K562 (cell line): ENCODE data around the gene PRDX6. TPM values are rescaled to one million over a fixed set of nuclear protein-coding genes. Genes with fewer than 3 reads are reported as not detected.

Source experiments
- CAMTA2 ChIP-seq: fragments of 250-450 bp; sonication (Bioruptor Pico); conservative IDR thresholded peaks from 2 replicates; pipeline ENCODE4 v1.5.1; 2022
- GTF2F1 ChIP-seq: IDR thresholded peaks from 2 replicates; pipeline ENCODE4 v1.6.1; 2011; ENCODE audit warnings: low read depth, low read length, improper control_type of control experiment
- HMG20B ChIP-seq: fragments of 250-450 bp; sonication (Bioruptor Pico); IDR thresholded peaks from 2 replicates; pipeline ENCODE4 v1.5.0; 2021; ENCODE audit warnings: mild to moderate bottlenecking
- HNRNPK ChIP-seq: fragments of 200-400 bp; formaldehyde crosslinking; IDR thresholded peaks from one replicate; pipeline ENCODE4 v1.6.1; 2018; ENCODE audit warnings: mild to moderate bottlenecking, low read depth, low read length; ENCODE audit not compliant: poor library complexity, severe bottlenecking
- KAT8 ChIP-seq: fragments of 450-650 bp; IDR thresholded peaks from 2 replicates; pipeline ENCODE4 v1.6.1; 2016; ENCODE audit warnings: low read depth, mild to moderate bottlenecking
- MCM2 ChIP-seq: fragments of 450-650 bp; IDR thresholded peaks from 2 replicates; pipeline ENCODE4 v1.6.1; 2017; ENCODE audit warnings: low read depth, mild to moderate bottlenecking
- NCOA1 ChIP-seq: fragments of 450-650 bp; IDR thresholded peaks from 2 replicates; pipeline ENCODE4 v1.6.1; 2016; ENCODE audit warnings: low read depth
- NCOA4 ChIP-seq: fragments of 450-650 bp; IDR thresholded peaks from 2 replicates; pipeline ENCODE4 v1.6.1; 2018; ENCODE audit warnings: mild to moderate bottlenecking; ENCODE audit not compliant: partially characterized antibody
- NR0B1 ChIP-seq: fragments of 450-650 bp; IDR thresholded peaks from one replicate; pipeline ENCODE4 v1.6.1; 2018; ENCODE audit warnings: mild to moderate bottlenecking, moderate library complexity; ENCODE audit not compliant: partially characterized antibody
- OTX1 ChIP-seq: fragments of 450-650 bp; formaldehyde crosslinking; IDR thresholded peaks from 2 replicates; pipeline ENCODE4 v1.4.0; 2022; ENCODE audit warnings: mild to moderate bottlenecking
- POLR2B ChIP-seq: fragments of 450-650 bp; IDR thresholded peaks from 2 replicates; pipeline ENCODE4 v1.6.1; 2018; ENCODE audit warnings: low read depth; ENCODE audit not compliant: partially characterized antibody
- POLR2H ChIP-seq: IDR thresholded peaks from 2 replicates; pipeline ENCODE4 v1.6.1; 2016; ENCODE audit warnings: missing genetic modification characterization, low read depth, mild to moderate bottlenecking, control low read depth, missing compliant biosample characterization, moderate library complexity
- RBM15 ChIP-seq: fragments of 200-400 bp; formaldehyde crosslinking; IDR thresholded peaks from 2 replicates; pipeline ENCODE4 v1.6.1; 2018; ENCODE audit warnings: mild to moderate bottlenecking, low read length, moderate library complexity; ENCODE audit not compliant: insufficient read depth
- RBM17 ChIP-seq: fragments of 200-400 bp; formaldehyde crosslinking; IDR thresholded peaks from 2 replicates; pipeline ENCODE4 v1.6.1; 2017; ENCODE audit warnings: low read depth, mild to moderate bottlenecking, low read length, borderline replicate concordance
- RBM25 ChIP-seq: fragments of 200-400 bp; formaldehyde crosslinking; IDR thresholded peaks from 2 replicates; pipeline ENCODE4 v1.6.1; 2018; ENCODE audit warnings: low read length, low read depth, moderate library complexity; ENCODE audit not compliant: severe bottlenecking
- SREBF2 ChIP-seq: sonication (generic); formaldehyde crosslinking; IDR thresholded peaks from 2 replicates; pipeline ENCODE4 v1.4.0; 2020; ENCODE audit warnings: mild to moderate bottlenecking, missing genetic modification reagents
- TAL1 ChIP-seq: fragments of 450-650 bp; IDR thresholded peaks from 2 replicates; pipeline ENCODE4 v1.6.1; 2016; ENCODE audit warnings: mild to moderate bottlenecking
- WHSC1 ChIP-seq: IDR thresholded peaks from one replicate; pipeline ENCODE4 v1.6.1; 2012; ENCODE audit warnings: low read length, control low read depth, inconsistent platforms
- YBX1 ChIP-seq: fragments of 450-650 bp; IDR thresholded peaks from 2 replicates; pipeline ENCODE4 v1.7.1; 2016; ENCODE audit warnings: mild to moderate bottlenecking
- ZBED1 ChIP-seq: IDR thresholded peaks from 2 replicates; pipeline ENCODE4 v1.6.1; 2014
- ZKSCAN3 ChIP-seq: fragments of 250-450 bp; sonication (Bioruptor Pico); IDR thresholded peaks from 2 replicates; pipeline ENCODE4 v1.4.0; 2020
- ZNF12 ChIP-seq: sonication (generic); formaldehyde crosslinking; IDR thresholded peaks from 2 replicates; pipeline ENCODE4 v1.4.0; 2020; ENCODE audit warnings: mild to moderate bottlenecking, missing genetic modification reagents
- ZNF589 ChIP-seq: fragments of 200-800 bp; sonication (Bioruptor generic); IDR thresholded peaks from 2 replicates; pipeline ENCODE4 v1.6.1; 2016; ENCODE audit warnings: low read depth, missing genetic modification characterization, missing compliant biosample characterization
- ZNF717 ChIP-seq: fragments of 250-450 bp; sonication (Bioruptor Pico); IDR thresholded peaks from 2 replicates; pipeline ENCODE4 v1.5.0; 2021
- ZNF785 ChIP-seq: fragments of 250-450 bp; sonication (Bioruptor Pico); IDR thresholded peaks from 2 replicates; pipeline ENCODE4 v1.4.0; 2020; ENCODE audit warnings: mild to moderate bottlenecking
- polyA plus RNA-seq, 8 experiments: library from polyadenylated mRNA; depleted of rRNA in 4 of 8; stranded (reverse) in 5 of 8; unstranded in 3 of 8; fragments of >200 nt; fragmentation: Nextera tagmentation in 2 of 8; fragmentation: Illumina TruSeq in 1 of 8; extraction: Ambion mirVana in 2 of 8; extraction: Trizol in 1 of 8; gene quantifications; 2 replicates each; pipeline versions ENCODE4 v1.2.1 to v1.2.3, GENCODE V29; 2011 to 2014; ENCODE audit warnings: inconsistent platforms in 1 of 8, missing spikeins in 1 of 8
- total RNA-seq, 7 experiments: library from RNA; depleted of rRNA in 6 of 7; stranded (reverse); fragments of >200 nt in 6 of 7; fragmentation: Illumina TruSeq in 2 of 7; extraction: Trizol in 2 of 7; gene quantifications; 2 replicates each; pipeline versions ENCODE4 v1.2.1 to v1.2.3, GENCODE V29; 2011 to 2021; ENCODE audit warnings: low replicate concordance in 1 of 7
- TF ChIP-seq, protein P1 (sequence below): fragments of 150-350 bp; conservative IDR thresholded peaks from 2 replicates; pipeline ENCODE4 v1.6.1; 2014; ENCODE audit warnings: low read length
- TF ChIP-seq, protein P2 (sequence below): sonication (generic); formaldehyde crosslinking; IDR thresholded peaks from 2 replicates; pipeline ENCODE4 v1.8.0; 2022; ENCODE audit warnings: mild to moderate bottlenecking, low read depth, missing genetic modification reagents

Gene PRDX6
- total and polyA plus RNA-seq, 9 of the 15 experiments (the other 6 are each of a cell fraction or from before 2014, with no cell fraction given), result 277 to 1,082 (median 610) TPM

DNA sequence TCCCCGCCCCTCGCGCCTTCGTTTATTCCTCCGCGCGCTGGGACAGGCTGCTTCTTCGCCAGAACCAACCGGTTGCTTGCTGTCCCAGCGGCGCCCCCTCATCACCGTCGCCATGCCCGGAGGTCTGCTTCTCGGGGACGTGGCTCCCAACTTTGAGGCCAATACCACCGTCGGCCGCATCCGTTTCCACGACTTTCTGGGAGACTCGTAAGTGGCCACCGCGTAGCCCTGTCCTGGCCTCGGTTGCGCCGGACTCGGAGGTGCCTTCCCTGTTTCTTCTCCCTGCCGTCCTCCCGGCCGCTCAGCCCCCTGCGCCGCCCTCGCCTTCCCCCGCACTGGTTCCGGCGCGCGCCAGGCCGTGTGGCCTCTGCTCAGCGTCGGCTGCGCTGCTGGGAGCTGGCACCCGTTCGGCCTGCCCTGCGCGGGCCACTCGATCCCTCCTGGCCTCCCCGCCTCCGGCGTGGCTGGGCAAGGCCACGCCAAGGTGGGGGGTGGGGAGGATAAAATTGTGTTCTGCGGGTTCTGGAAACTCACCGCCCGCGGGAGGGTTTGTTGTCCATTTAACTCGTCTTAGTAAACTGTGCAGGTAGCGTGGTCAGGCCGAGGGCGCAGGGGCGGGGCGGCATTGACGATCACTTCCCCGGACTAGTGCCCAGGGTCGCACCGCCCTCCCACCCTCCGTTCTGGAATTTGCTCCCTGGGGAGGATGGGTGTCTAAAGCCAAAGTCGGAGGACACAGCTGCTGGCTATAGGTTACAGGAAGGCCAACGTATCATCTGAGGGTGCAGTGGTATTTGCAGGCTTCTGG is at the start of gene PRDX6 (continued):
- TF ChIP-seq SREBF2, result no peak
- TF ChIP-seq HMG20B (CRISPR knock-in tag), result 0 out of 2 replicates have a peak, but pooled peaks have one; percentile 64
- no peak for TF ChIP-seq ZNF785 (CRISPR knock-in tag)
- TF ChIP-seq RBM15, result no peak
- peak; percentile 94 for TF ChIP-seq POLR2H (tag)
- peak; percentile 53; the same call in 1 of the 2 replicates for TF ChIP-seq NCOA1
- no peak for TF ChIP-seq NCOA4
- TF ChIP-seq ZNF589 (CRISPR knock-in tag), result no peak
- TF ChIP-seq CAMTA2 (CRISPR knock-in tag), result no peak
- TF ChIP-seq POLR2B, result peak; percentile 93
- no peak for TF ChIP-seq GTF2F1
- no peak for TF ChIP-seq ZNF12
- no peak for TF ChIP-seq MCM2
- TF ChIP-seq HNRNPK, result no peak
- no peak for TF ChIP-seq ZKSCAN3 (CRISPR knock-in tag)
- TF ChIP-seq, protein P1, sequence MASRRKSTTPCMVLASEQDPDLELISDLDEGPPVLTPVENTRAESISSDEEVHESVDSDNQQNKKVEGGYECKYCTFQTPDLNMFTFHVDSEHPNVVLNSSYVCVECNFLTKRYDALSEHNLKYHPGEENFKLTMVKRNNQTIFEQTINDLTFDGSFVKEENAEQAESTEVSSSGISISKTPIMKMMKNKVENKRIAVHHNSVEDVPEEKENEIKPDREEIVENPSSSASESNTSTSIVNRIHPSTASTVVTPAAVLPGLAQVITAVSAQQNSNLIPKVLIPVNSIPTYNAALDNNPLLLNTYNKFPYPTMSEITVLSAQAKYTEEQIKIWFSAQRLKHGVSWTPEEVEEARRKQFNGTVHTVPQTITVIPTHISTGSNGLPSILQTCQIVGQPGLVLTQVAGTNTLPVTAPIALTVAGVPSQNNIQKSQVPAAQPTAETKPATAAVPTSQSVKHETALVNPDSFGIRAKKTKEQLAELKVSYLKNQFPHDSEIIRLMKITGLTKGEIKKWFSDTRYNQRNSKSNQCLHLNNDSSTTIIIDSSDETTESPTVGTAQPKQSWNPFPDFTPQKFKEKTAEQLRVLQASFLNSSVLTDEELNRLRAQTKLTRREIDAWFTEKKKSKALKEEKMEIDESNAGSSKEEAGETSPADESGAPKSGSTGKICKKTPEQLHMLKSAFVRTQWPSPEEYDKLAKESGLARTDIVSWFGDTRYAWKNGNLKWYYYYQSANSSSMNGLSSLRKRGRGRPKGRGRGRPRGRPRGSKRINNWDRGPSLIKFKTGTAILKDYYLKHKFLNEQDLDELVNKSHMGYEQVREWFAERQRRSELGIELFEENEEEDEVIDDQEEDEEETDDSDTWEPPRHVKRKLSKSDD, result no peak
- TF ChIP-seq KAT8, result no peak
- no peak for TF ChIP-seq RBM25
- TF ChIP-seq TAL1, result no peak
- no peak for TF ChIP-seq ZBED1
- TF ChIP-seq YBX1, result no peak
- TF ChIP-seq, protein P2, sequence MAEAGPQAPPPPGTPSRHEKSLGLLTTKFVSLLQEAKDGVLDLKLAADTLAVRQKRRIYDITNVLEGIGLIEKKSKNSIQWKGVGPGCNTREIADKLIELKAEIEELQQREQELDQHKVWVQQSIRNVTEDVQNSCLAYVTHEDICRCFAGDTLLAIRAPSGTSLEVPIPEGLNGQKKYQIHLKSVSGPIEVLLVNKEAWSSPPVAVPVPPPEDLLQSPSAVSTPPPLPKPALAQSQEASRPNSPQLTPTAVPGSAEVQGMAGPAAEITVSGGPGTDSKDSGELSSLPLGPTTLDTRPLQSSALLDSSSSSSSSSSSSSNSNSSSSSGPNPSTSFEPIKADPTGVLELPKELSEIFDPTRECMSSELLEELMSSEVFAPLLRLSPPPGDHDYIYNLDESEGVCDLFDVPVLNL (CRISPR knock-in tag), result peak; percentile 71
- no peak for TF ChIP-seq RBM17
- no peak for TF ChIP-seq NR0B1
- TF ChIP-seq WHSC1, result no peak
- 0 out of 2 replicates have a peak, but pooled peaks have one; percentile 20 for TF ChIP-seq OTX1 (CRISPR knock-in tag)
- no peak for TF ChIP-seq ZNF717 (CRISPR knock-in tag)
